ENCODE results near the gene PIK3C2G.

The PIK3C2G gene

GRCh38 chr12:18355429-18355828 is 94.1 kb downstream of the PIK3C2G start:
- no peak for DNase-seq

DNA sequence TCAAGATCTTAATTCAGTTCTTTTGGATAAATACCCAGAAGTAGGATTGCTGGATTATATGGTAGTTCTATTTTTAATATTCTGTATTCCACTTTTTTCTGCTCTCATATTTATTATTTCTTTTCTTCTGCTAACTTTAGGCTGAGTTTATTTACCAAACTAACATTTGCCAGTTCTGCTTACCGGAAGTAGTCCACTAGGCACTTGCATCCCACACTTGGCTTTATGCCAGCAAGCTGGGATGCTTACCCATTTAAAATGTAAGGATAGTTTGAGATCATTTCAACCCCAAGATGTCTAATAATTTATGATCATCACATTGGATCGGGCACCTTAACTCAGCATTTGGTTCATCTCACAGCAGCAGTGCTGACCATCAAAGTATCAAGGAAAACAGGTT is 96.8 kb downstream of the PIK3C2G start:
- DNase-seq: no peak

- no peak for DNase-seq
Measured at GRCh38 chr12:18358930-18359329, 97.6 kb downstream of the PIK3C2G start.

GRCh38 chr12:18361433-18361832 is 100.1 kb downstream of the PIK3C2G start:
- DNase-seq: no peak

- no peak for DNase-seq
Measured at GRCh38 chr12:18363321-18363720, 102.0 kb downstream of the PIK3C2G start.

DNA sequence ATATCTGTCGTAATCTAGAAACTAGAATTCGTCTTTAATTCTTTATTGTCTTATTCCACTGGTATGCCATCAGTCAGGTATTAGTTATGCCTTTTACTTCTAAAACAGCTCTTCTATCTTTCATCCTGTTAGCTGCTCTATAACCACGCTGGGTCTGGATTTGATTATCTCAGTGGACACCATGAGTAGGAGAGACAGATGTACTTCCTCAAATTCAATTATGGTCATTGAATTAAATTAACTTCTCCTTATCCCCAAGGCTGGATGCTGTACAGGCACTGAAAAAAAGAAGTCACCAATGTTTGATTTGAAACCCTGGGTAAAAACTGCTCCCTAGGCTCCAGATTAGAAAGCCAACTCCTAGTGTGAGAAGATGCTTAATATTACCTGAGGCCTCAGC is 107.3 kb downstream of the PIK3C2G start:
- DNase-seq: no peak

DNA sequence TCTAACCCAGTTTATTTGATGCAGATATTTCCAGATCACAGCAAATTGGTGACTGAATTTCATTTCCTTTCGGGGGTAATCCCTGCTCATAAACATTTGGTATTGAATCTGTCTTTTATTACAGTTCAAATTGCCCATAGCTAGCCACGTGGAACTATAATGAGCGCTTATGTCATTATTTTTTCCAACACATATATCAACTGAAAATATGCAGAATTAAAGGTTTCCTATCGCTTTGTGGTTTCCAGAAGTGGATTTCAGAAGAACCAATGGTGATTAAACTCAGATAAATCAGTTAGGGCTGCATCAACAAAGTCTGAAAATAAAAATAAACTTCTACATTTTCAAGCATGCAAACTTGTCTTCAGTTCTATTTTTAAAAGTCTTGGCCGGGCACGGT is 111.9 kb downstream of the PIK3C2G start:
- no peak for DNase-seq

DNA sequence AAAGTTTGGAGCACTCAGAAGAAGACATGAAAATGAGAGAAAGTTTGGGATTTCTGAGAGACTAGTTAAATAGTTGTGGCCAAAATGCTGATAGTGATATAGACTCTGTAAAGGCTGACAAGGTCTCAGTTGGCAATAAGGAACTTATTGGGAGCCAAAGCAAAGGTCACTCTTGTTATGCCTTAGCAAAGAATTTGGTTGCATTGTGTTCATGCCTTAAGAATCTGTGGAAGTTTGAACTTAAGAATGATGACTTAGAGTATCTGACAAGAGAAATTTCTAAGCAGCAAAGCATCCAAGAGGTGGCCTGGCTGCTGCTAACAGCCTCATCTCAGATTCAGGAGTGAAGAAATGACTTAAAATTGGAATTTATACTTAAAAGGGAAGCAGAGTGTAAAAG is 113.8 kb downstream of the PIK3C2G start:
- DNase-seq: no peak

GRCh38 chr12:18375583-18375982 is 114.3 kb downstream of the PIK3C2G start:
- DNase-seq: no peak

GRCh38 chr12:18382236-18382885 is 121.0 kb downstream of the PIK3C2G start:
- no peak for DNase-seq

- no peak for DNase-seq
Measured at GRCh38 chr12:18383203-18383602, 121.9 kb downstream of the PIK3C2G start.

GRCh38 chr12:18387706-18388105 is 126.4 kb downstream of the PIK3C2G start:
- no peak for DNase-seq

- DNase-seq: no peak
Measured at GRCh38 chr12:18389820-18390219, 128.5 kb downstream of the PIK3C2G start.

GRCh38 chr12:18391151-18391550 is 129.8 kb downstream of the PIK3C2G start:
- no peak for DNase-seq

DNA sequence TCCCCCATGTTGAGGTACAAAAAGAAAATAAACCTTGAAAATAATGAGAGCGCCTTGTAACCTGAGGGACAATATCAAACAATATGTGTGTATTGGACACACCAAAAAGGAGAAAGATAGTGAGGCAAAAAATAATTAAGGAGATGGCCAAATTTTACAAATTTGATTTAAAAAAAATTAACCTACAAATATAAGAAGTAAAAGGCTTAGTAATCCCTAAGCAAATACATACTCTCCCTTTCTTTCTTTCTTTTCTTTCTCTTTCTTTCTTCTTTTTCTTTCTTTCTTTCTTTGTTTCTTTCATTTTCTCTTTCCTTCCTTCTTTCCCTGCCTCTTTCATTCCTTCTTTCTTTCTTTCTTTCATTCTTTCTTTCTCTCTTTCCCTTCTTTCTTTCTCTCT is 133.4 kb downstream of the PIK3C2G start:
- no peak for DNase-seq

DNA sequence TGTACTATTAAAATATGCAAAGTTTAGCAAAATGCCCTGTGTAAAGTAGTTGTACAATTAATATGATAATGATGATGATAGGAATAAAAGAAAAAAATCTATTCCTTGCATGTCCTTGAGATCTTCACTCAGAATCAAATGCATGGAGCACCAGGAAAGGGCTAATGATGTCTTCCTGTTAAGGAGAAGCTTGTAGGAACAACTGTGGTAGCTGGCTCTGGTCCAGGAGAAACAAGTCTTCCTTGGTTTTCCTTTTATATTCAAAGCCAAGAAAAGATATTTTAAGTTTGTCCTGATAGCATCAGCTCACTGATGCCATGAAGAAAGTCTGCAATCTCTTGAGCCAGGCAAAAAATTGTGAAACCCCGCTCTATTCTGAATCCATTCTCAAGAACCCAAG is 138.9 kb downstream of the PIK3C2G start:
- DNase-seq: no peak

- no peak for DNase-seq
Measured at GRCh38 chr12:18402872-18403611, 141.7 kb downstream of the PIK3C2G start.

GRCh38 chr12:18411453-18411852 is 150.1 kb downstream of the PIK3C2G start:
- DNase-seq: no peak

GRCh38 chr12:18414671-18415070 is 153.4 kb downstream of the PIK3C2G start:
- no peak for DNase-seq

DNA sequence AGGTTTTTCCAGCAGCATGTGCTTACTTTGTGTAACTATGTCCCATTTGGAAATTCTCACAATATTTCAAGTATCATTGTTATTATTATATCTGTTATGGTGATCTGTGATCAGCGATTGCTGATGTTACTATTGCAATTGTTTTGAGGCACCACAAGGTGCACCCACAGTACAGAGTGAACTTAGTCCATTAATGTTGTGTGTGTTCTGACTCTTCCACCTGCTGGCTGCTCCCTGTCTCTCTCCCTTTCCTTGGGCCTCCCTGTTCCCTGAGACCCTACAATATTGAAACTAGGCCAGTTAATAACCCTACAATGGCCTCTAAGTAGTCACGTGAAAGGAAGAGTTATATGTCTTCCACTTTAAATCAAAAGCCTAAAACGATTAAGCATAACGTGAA is 153.9 kb downstream of the PIK3C2G start:
- DNase-seq: no peak

GRCh38 chr12:18416412-18416811 is 155.1 kb downstream of the PIK3C2G start:
- DNase-seq: no peak

- DNase-seq: no peak
Measured at GRCh38 chr12:18419311-18419710, 158.0 kb downstream of the PIK3C2G start.

DNA sequence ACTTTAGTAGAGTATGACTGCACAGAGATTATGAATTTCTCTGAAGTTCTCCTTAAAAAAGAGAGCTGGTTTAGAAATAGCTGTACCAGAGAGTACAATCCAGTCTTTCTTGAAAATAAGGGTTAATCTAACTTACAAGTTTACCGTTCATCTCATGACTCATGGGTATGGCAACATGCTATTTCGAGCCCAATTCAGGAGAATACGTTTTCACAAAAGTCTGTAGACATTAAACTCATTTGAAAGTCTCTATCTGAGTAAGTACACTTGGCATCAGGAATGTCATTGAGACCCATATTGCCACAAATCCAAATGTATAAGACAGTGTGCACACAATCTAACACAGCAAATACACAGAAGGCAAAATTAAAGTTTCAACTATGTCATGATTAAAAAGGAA is 160.5 kb downstream of the PIK3C2G start:
- no peak for DNase-seq

DNA sequence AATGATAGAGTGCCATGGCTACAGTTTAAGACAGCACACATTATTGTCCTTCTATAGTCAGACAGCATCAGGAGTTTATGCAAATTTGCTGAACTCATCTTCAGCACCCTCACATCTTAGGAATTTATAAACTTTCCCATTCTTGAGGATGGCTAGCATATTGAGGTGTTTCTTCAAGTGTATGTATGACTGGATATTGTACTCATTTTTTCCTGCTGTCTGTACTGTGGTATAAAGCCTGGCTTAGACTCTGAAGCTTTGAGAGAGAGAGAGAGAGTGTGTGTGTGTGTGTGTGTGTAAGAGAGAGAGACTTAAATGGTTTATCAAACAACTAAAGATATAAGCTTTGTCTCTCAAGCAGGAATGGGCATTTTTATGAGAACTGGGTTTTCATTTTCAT is 161.6 kb downstream of the PIK3C2G start:
- DNase-seq: no peak

GRCh38 chr12:18424857-18425256 is 163.5 kb downstream of the PIK3C2G start:
- no peak for DNase-seq
